NT2/D1 (cell line): ENCODE data around the gene DSCAM.

Experiments used
- DNase-seq: peaks from one replicate; pipeline ENCODE4 v3.0.0-alpha.2; 2011; ENCODE audit warnings: low read depth, low spot score
- H3K27me3 ChIP-seq: 2 replicates; pipeline ENCODE4 v1.6.0; 2011; ENCODE audit warnings: mild to moderate bottlenecking; ENCODE audit not compliant: insufficient read length, insufficient read depth
- H3K36me3 ChIP-seq: 2 replicates; pipeline ENCODE4 v1.6.1; 2011; ENCODE audit warnings: mild to moderate bottlenecking, low read length, mixed read lengths; ENCODE audit not compliant: insufficient read depth, insufficient read length
- H3K4me1 ChIP-seq: 2 replicates; pipeline ENCODE4 v1.5.1; 2011; ENCODE audit not compliant: insufficient read depth, insufficient read length
- H3K4me3 ChIP-seq: 2 replicates; pipeline ENCODE4 v1.5.1; 2011; ENCODE audit warnings: low read depth; ENCODE audit not compliant: insufficient read length
- H3K9ac ChIP-seq: 2 replicates; pipeline ENCODE4 v1.6.0; 2011; ENCODE audit warnings: low read depth; ENCODE audit not compliant: insufficient read length
- H3K9me3 ChIP-seq: 2 replicates; pipeline ENCODE4 v1.5.1; 2011; ENCODE audit warnings: mild to moderate bottlenecking, low read length; ENCODE audit not compliant: insufficient read depth
- SUZ12 ChIP-seq: IDR thresholded peaks from 2 replicates; pipeline ENCODE4 v1.6.1; 2011; ENCODE audit not compliant: insufficient read length, insufficient read depth; ENCODE audit errors: extremely low read depth
- YY1 ChIP-seq: IDR thresholded peaks from 2 replicates; pipeline ENCODE4 v1.6.1; 2011; ENCODE audit not compliant: insufficient read length, insufficient read depth
- ZNF274 ChIP-seq: IDR thresholded peaks from 2 replicates; pipeline ENCODE4 v1.6.1; 2011; ENCODE audit warnings: mild to moderate bottlenecking, low read depth, low read length

DSCAM gene

GRCh38 chr21:40752125-40752524, 94.8 kb downstream of the DSCAM start:
- no peaks in the 10 kb centered on the region for H3K9me3 ChIP-seq
- H3K27me3 ChIP-seq: peaks cover 5% of the 10 kb centered on the region
- no peak overlapping the region for H3K9ac ChIP-seq
- H3K4me3 ChIP-seq: no peak overlapping the region
- TF ChIP-seq YY1: no peak
- no peak for TF ChIP-seq ZNF274
- no peak for TF ChIP-seq SUZ12
- DNase-seq: peak; percentile 40
- no peaks in the 10 kb centered on the region for H3K4me1 ChIP-seq
- H3K36me3 ChIP-seq: no peaks in the 10 kb centered on the region

- no peak overlapping the region for H3K4me3 ChIP-seq
- no peak for TF ChIP-seq YY1
- no peak for TF ChIP-seq SUZ12
- TF ChIP-seq ZNF274: no peak
- H3K36me3 ChIP-seq: no peaks in the 10 kb centered on the region
- no peak for DNase-seq
- H3K27me3 ChIP-seq: peaks cover 5% of the 10 kb centered on the region
- no peaks in the 10 kb centered on the region for H3K4me1 ChIP-seq
- H3K9ac ChIP-seq: no peak overlapping the region
- H3K9me3 ChIP-seq: no peaks in the 10 kb centered on the region
These were observed 95.7 kb downstream of the DSCAM start for GRCh38 chr21:40751221-40751620.

- DNase-seq: no peak
- Histone ChIP-seq H3K27me3 (no peaks in the 10 kb centered on the region), H3K4me3 (no peak overlapping the region)
These were observed 110.8 kb downstream of the DSCAM start for GRCh38 chr21:40736145-40736544.

GRCh38 chr21:40733024-40733397, 113.9 kb downstream of the DSCAM start:
- H3K36me3 ChIP-seq: no peaks in the 10 kb centered on the region
- no peaks in the 10 kb centered on the region for H3K9me3 ChIP-seq
- H3K4me1 ChIP-seq: no peaks in the 10 kb centered on the region
- no peak overlapping the region for H3K4me3 ChIP-seq
- no peak overlapping the region for H3K9ac ChIP-seq
- no peak for DNase-seq
- TF ChIP-seq ZNF274 (no peak), SUZ12 (no peak), YY1 (no peak)
- no peaks in the 10 kb centered on the region for H3K27me3 ChIP-seq

More at GRCh38 chr21:40736145-40736544, 110.8 kb downstream of the DSCAM start:
- no peak overlapping the region for H3K9ac ChIP-seq
- no peaks in the 10 kb centered on the region for H3K4me1 ChIP-seq
- TF ChIP-seq ZNF274 (no peak), YY1 (no peak), SUZ12 (no peak)
- H3K36me3 ChIP-seq: no peaks in the 10 kb centered on the region
- H3K9me3 ChIP-seq: no peaks in the 10 kb centered on the region

- Histone ChIP-seq H3K27me3 (no peaks in the 10 kb centered on the region), H3K9me3 (no peaks in the 10 kb centered on the region), H3K9ac (no peak overlapping the region), H3K4me3 (no peak overlapping the region), H3K4me1 (no peaks in the 10 kb centered on the region), H3K36me3 (no peaks in the 10 kb centered on the region)
- DNase-seq: no peak
- TF ChIP-seq SUZ12: no peak
- TF ChIP-seq ZNF274: no peak
- no peak for TF ChIP-seq YY1
These were observed 114.5 kb downstream of the DSCAM start for GRCh38 chr21:40732253-40733023.

GRCh38 chr21:40731206-40731605, 115.8 kb downstream of the DSCAM start:
- TF ChIP-seq YY1: no peak
- TF ChIP-seq SUZ12: no peak
- no peak for TF ChIP-seq ZNF274
- Histone ChIP-seq H3K9me3 (no peaks in the 10 kb centered on the region), H3K36me3 (no peaks in the 10 kb centered on the region), H3K27me3 (no peaks in the 10 kb centered on the region), H3K4me3 (no peak overlapping the region), H3K4me1 (no peaks in the 10 kb centered on the region), H3K9ac (no peak overlapping the region)
- no peak for DNase-seq

- no peaks in the 10 kb centered on the region for H3K9me3 ChIP-seq
- H3K4me3 ChIP-seq: no peak overlapping the region
- no peaks in the 10 kb centered on the region for H3K36me3 ChIP-seq
- H3K9ac ChIP-seq: no peak overlapping the region
- DNase-seq: no peak
- no peaks in the 10 kb centered on the region for H3K27me3 ChIP-seq
- TF ChIP-seq YY1: no peak
- TF ChIP-seq ZNF274: no peak
- TF ChIP-seq SUZ12: no peak
- no peaks in the 10 kb centered on the region for H3K4me1 ChIP-seq
These were observed 116.5 kb downstream of the DSCAM start for GRCh38 chr21:40730426-40730800.
